Neural cell (in vitro differentiated cells): ENCODE data around the gene NHLH1. TPM values are rescaled to one million over a fixed set of nuclear protein-coding genes. Genes with fewer than 3 reads are reported as not detected.

Experiments
- H2AFZ ChIP-seq: fragments of 200-600, 300-800 bp; sonication (generic), shearing (Covaris generic); 2 replicates; pipeline ENCODE4 v1.6.0; 2014; ENCODE audit warnings: low read depth, mild to moderate bottlenecking, antibody characterized with exemption, low read length, moderate library complexity
- H3F3A ChIP-seq: fragments of 200-600 bp; shearing (Covaris generic); 2 replicates; pipeline ENCODE4 v1.6.1; 2016; ENCODE audit warnings: mild to moderate bottlenecking, moderate library complexity, mixed read lengths, antibody characterized with exemption, low read length; ENCODE audit not compliant: insufficient read depth, poor library complexity, severe bottlenecking
- H3K27ac ChIP-seq: fragments of 200-600, 300-800 bp; sonication (generic), shearing (Covaris generic); 2 replicates; pipeline ENCODE4 v1.5.1; 2014; ENCODE audit warnings: mild to moderate bottlenecking, low read length, moderate library complexity
- H3K27me3 ChIP-seq: fragments of 300-800, 200-600 bp; sonication (generic), shearing (Covaris generic); 2 replicates; pipeline ENCODE4 v1.6.0; 2014; ENCODE audit warnings: mild to moderate bottlenecking, low read depth, low read length, moderate library complexity; ENCODE audit not compliant: insufficient read depth
- H3K36me3 ChIP-seq: fragments of 300-800, 200-600 bp; sonication (generic), shearing (Covaris generic); 2 replicates; pipeline ENCODE4 v1.5.1; 2014; ENCODE audit warnings: mild to moderate bottlenecking, antibody characterized with exemption, low read length, moderate library complexity; ENCODE audit not compliant: insufficient read depth
- H3K4me2 ChIP-seq: fragments of 300-800, 200-600 bp; sonication (generic), shearing (Covaris generic); 2 replicates; pipeline ENCODE4 v1.6.0; 2014; ENCODE audit warnings: mild to moderate bottlenecking, low read length
- H3K4me3 ChIP-seq: fragments of 300-800, 200-600 bp; sonication (generic), shearing (Covaris generic); 2 replicates; pipeline ENCODE4 v1.5.1; 2014; ENCODE audit warnings: mild to moderate bottlenecking, low read length, moderate library complexity
- H3K79me2 ChIP-seq: fragments of 200-600 bp; shearing (Covaris generic); replicated peaks from 2 replicates; pipeline ENCODE4 v1.6.0; 2014; ENCODE audit warnings: mild to moderate bottlenecking, low read length, moderate library complexity; ENCODE audit not compliant: insufficient read depth
- H3K9ac ChIP-seq: fragments of 300-800, 200-600 bp; sonication (generic), shearing (Covaris generic); 2 replicates; pipeline ENCODE4 v1.6.1; 2016; ENCODE audit warnings: mild to moderate bottlenecking, low read length, mixed read lengths
- H3K9me2 ChIP-seq: fragments of 200-600 bp; shearing (Covaris generic); 2 replicates; pipeline ENCODE4 v1.6.1; 2016; ENCODE audit warnings: mild to moderate bottlenecking, low read length, mixed read lengths; ENCODE audit not compliant: insufficient read depth
- H3K9me3 ChIP-seq: fragments of 200-600, 300-800 bp; sonication (generic), shearing (Covaris generic); 2 replicates; pipeline ENCODE4 v1.6.1; 2016; ENCODE audit warnings: mild to moderate bottlenecking, mixed run types, low read length, moderate library complexity, mixed read lengths
- H4K20me1 ChIP-seq: fragments of 200-600 bp; shearing (Covaris generic); 2 replicates; pipeline ENCODE4 v1.6.1; 2016; ENCODE audit warnings: mild to moderate bottlenecking, mixed run types; ENCODE audit not compliant: insufficient read depth
- EP300 ChIP-seq: fragments of 450-650 bp; conservative IDR thresholded peaks from 2 replicates; pipeline ENCODE4 v1.6.1; 2014; ENCODE audit warnings: antibody characterized with exemption, mild to moderate bottlenecking, moderate library complexity; ENCODE audit not compliant: poor library complexity, severe bottlenecking
- EZH2 ChIP-seq: fragments of 200-600, 300-800 bp; shearing (Covaris generic), sonication (generic); IDR thresholded peaks from 2 replicates; pipeline ENCODE4 v1.6.1; 2014; ENCODE audit warnings: antibody characterized with exemption, low read length, borderline replicate concordance, mild to moderate bottlenecking; ENCODE audit not compliant: insufficient read depth, poor library complexity, severe bottlenecking
- MXI1 ChIP-seq: fragments of 450-650 bp; conservative IDR thresholded peaks from 2 replicates; pipeline ENCODE4 v1.6.1; 2014; ENCODE audit warnings: antibody characterized with exemption, mild to moderate bottlenecking; ENCODE audit not compliant: poor library complexity, severe bottlenecking
- POLR2AphosphoS5 ChIP-seq: IDR thresholded peaks from 2 replicates; pipeline ENCODE4 v1.6.1; 2012
- RAD21 ChIP-seq: fragments of 450-650 bp; conservative IDR thresholded peaks from 2 replicates; pipeline ENCODE4 v1.6.1; 2014; ENCODE audit warnings: antibody characterized with exemption, mild to moderate bottlenecking, moderate library complexity
- SMC3 ChIP-seq: fragments of 450-650 bp; conservative IDR thresholded peaks from 2 replicates; pipeline ENCODE4 v1.6.1; 2014; ENCODE audit warnings: antibody characterized with exemption, mild to moderate bottlenecking, moderate library complexity; ENCODE audit not compliant: poor library complexity
- TAF1 ChIP-seq: IDR thresholded peaks from 2 replicates; pipeline ENCODE4 v1.6.1; 2012; ENCODE audit warnings: low read depth
- polyA plus RNA-seq: library from polyadenylated mRNA; depleted of rRNA; stranded (reverse); fragments of >200 nt; gene quantifications from 2 replicates; pipeline ENCODE4 v1.2.3, GENCODE V29; 2014
- TF ChIP-seq, protein P1 (sequence below): fragments of 450-650 bp; IDR thresholded peaks from 2 replicates; pipeline ENCODE4 v1.5.1; 2014; ENCODE audit warnings: antibody characterized with exemption, mild to moderate bottlenecking, moderate library complexity; ENCODE audit not compliant: poor library complexity, severe bottlenecking
- TF ChIP-seq, protein P2 (sequence below): IDR thresholded peaks from 2 replicates; pipeline ENCODE4 v1.6.1; 2012; ENCODE audit warnings: borderline replicate concordance

The NHLH1 gene
- polyA plus RNA-seq, 1 donor from 2014 or later = 0.11 TPM

DNA sequence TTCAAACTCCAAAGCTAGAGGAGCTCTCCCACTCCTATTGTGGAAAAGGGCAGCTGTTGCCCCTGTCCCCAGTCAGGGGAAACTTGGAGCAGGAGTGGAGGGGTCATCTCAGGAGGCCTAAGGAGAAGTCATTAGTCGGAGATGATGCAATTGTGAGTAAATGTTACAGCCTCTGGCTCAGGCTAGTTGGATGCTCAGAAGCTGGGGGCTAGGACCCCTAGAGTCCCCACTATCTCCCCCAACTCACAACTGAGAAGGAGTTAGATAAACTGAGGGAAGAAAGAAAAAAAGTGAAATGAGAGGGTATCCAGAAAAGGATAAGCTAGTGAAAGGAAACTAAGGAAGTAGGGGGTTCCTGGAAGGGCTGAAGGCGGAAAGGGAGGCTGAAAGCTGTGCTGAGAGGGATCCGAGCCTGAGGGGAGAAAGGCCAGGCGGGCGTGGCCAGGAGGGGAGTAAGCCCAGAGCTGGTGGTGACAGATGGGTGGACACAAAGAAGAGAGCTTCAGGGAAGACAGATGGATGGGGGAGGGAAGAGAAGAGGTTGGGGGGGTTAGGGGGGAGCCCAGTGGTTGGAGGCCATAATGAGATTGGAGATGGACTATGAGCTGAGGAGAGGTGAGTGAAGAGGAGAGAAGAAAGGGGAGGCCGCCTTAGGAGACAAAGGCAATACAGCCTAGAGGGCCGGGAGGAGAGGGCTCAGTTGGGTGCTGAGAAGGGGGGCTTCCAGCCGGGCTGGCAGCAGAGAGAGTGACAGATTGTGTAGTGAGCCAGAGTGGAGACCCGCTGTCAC lies 4.5 kb upstream of the NHLH1 start:
- no peaks in the 10 kb centered on the region for H3K79me2 ChIP-seq
- no peak overlapping the region for H3K4me2 ChIP-seq
- H3K4me3 ChIP-seq = no peak overlapping the region
- TF ChIP-seq SMC3 (no peak), POLR2AphosphoS5 (no peak), EZH2 (no peak), TAF1 (no peak), EP300 (no peak), MXI1 (no peak), RAD21 (no peak)
- TF ChIP-seq, protein P1, sequence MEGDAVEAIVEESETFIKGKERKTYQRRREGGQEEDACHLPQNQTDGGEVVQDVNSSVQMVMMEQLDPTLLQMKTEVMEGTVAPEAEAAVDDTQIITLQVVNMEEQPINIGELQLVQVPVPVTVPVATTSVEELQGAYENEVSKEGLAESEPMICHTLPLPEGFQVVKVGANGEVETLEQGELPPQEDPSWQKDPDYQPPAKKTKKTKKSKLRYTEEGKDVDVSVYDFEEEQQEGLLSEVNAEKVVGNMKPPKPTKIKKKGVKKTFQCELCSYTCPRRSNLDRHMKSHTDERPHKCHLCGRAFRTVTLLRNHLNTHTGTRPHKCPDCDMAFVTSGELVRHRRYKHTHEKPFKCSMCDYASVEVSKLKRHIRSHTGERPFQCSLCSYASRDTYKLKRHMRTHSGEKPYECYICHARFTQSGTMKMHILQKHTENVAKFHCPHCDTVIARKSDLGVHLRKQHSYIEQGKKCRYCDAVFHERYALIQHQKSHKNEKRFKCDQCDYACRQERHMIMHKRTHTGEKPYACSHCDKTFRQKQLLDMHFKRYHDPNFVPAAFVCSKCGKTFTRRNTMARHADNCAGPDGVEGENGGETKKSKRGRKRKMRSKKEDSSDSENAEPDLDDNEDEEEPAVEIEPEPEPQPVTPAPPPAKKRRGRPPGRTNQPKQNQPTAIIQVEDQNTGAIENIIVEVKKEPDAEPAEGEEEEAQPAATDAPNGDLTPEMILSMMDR = no peak
- TF ChIP-seq, protein P2, sequence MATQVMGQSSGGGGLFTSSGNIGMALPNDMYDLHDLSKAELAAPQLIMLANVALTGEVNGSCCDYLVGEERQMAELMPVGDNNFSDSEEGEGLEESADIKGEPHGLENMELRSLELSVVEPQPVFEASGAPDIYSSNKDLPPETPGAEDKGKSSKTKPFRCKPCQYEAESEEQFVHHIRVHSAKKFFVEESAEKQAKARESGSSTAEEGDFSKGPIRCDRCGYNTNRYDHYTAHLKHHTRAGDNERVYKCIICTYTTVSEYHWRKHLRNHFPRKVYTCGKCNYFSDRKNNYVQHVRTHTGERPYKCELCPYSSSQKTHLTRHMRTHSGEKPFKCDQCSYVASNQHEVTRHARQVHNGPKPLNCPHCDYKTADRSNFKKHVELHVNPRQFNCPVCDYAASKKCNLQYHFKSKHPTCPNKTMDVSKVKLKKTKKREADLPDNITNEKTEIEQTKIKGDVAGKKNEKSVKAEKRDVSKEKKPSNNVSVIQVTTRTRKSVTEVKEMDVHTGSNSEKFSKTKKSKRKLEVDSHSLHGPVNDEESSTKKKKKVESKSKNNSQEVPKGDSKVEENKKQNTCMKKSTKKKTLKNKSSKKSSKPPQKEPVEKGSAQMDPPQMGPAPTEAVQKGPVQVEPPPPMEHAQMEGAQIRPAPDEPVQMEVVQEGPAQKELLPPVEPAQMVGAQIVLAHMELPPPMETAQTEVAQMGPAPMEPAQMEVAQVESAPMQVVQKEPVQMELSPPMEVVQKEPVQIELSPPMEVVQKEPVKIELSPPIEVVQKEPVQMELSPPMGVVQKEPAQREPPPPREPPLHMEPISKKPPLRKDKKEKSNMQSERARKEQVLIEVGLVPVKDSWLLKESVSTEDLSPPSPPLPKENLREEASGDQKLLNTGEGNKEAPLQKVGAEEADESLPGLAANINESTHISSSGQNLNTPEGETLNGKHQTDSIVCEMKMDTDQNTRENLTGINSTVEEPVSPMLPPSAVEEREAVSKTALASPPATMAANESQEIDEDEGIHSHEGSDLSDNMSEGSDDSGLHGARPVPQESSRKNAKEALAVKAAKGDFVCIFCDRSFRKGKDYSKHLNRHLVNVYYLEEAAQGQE = no peak
- H3K27ac ChIP-seq = no peak overlapping the region
- no peaks in the 10 kb centered on the region for H4K20me1 ChIP-seq
- no peaks in the 10 kb centered on the region for H3K9me3 ChIP-seq
- no peaks in the 10 kb centered on the region for H3K9me2 ChIP-seq
- H3K9ac ChIP-seq = no peak overlapping the region
- H3K27me3 ChIP-seq = no peaks in the 10 kb centered on the region
- no peaks in the 10 kb centered on the region for H3K36me3 ChIP-seq
- no peak overlapping the region for H2AFZ ChIP-seq
- no peaks in the 10 kb centered on the region for H3F3A ChIP-seq

DNA sequence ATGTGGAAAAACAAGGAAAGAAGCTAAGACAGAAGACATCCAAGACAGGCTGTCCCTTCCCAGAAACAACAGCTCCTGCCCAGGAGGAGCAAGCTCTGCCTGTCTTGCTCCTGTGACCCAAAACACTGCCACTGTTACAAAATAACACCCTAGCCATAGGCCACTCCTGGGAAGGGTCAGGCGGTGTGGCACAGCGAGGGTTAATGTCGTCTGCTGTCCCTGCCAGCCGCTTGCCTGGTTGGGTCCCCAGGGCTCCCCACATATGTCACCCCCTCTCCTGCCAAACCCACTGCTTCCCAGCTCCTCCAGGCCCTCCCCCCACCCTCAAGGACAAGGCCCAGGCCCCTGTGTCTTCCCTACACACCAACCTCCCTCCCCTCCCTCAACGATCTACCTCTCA lies 3.9 kb upstream of the NHLH1 start:
- Histone ChIP-seq H4K20me1 (no peaks in the 10 kb centered on the region), H3K9ac (no peak overlapping the region), H3K27ac (no peak overlapping the region), H3K4me3 (no peak overlapping the region), H2AFZ (peak overlapping the region; percentile 4), H3F3A (no peaks in the 10 kb centered on the region), H3K36me3 (no peaks in the 10 kb centered on the region), H3K27me3 (no peaks in the 10 kb centered on the region), H3K4me2 (no peak overlapping the region), H3K9me3 (no peaks in the 10 kb centered on the region), H3K9me2 (no peaks in the 10 kb centered on the region), H3K79me2 (no peaks in the 10 kb centered on the region)
- TF ChIP-seq RAD21 = no peak
- no peak for TF ChIP-seq TAF1
- TF ChIP-seq, protein P1 = no peak
- no peak for TF ChIP-seq EZH2
- TF ChIP-seq EP300 = no peak
- no peak for TF ChIP-seq MXI1
- no peak for TF ChIP-seq SMC3
- no peak for TF ChIP-seq POLR2AphosphoS5
- TF ChIP-seq, protein P2 = no peak
